SU-DHL-6 (cell line): Measurements from ENCODE around the gene CATSPER1.

ENCODE experiments used
- CTCF ChIP-seq: fragments of 200-600 bp; sonication (generic); IDR thresholded peaks from one replicate; pipeline ENCODE4 v1.5.1; 2017; ENCODE audit warnings: antibody characterized with exemption, mild to moderate bottlenecking, low read length, moderate library complexity; ENCODE audit not compliant: insufficient read depth, poor library complexity, severe bottlenecking
- EZH2phosphoT487 ChIP-seq: fragments of 200-600 bp; sonication (generic), shearing (Covaris generic); conservative IDR thresholded peaks from 2 replicates; pipeline ENCODE4 v1.6.1; 2018; ENCODE audit warnings: mild to moderate bottlenecking, antibody characterized with exemption, low read length, moderate library complexity, mixed read lengths

DNA sequence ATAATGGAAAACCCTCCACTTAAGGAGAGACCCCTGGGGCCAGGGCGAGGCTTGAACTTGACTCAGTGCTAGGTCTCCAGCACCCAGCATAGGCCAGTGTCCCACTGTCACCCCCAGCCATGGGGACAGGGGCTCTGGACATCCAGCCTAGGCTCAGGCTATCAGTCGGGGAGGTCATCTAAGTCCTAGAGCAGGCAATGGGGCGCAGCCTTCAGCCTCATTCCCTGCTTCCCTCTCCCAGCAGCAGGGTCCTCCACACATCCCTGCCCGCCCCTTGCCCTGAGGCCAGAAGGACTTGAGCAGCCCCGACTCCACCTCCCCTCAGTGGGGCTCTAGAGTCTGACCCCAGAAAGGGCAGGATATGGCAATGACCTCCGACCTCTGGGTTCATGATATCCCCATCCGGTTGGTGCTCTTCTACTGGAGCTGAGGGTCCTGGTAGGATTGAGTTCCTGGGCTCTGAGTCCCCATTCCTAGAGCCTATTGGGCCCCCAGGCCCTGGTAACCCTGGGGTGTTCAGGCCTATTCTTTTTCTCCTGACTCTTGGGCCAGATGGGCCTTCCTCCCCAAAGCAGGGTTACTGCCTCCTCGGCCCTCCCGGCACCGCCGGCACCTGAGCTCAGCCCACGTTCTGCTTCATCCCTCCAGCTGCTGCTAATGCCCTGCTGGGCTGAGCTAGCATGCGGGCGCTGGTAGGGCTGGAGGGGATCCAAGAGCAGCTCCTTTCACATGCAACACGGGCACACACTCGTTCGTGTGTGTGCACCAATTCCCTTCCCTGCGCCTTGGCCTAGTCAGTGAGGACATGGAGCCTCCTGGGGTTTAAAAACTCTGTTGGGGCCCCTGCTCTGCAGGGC is 10.1 kb downstream of the CATSPER1 start:
- TF ChIP-seq CTCF (no peak), EZH2phosphoT487 (no peak)
